GM12873 (cell line): Measurements from ENCODE around the gene LDB3.

Experiments
- TF ChIP-seq, protein P1 (sequence below): IDR thresholded peaks from 2 replicates; pipeline ENCODE4 v1.5.1; 2012; ENCODE audit warnings: low read depth, mild to moderate bottlenecking, moderate library complexity, low read length, control low read depth; ENCODE audit not compliant: insufficient read depth; ENCODE audit errors: missing control alignments

Gene LDB3

GRCh38 chr10:86657396-86658011 is 10.8 kb upstream of the LDB3 start:
- TF ChIP-seq, protein P1, sequence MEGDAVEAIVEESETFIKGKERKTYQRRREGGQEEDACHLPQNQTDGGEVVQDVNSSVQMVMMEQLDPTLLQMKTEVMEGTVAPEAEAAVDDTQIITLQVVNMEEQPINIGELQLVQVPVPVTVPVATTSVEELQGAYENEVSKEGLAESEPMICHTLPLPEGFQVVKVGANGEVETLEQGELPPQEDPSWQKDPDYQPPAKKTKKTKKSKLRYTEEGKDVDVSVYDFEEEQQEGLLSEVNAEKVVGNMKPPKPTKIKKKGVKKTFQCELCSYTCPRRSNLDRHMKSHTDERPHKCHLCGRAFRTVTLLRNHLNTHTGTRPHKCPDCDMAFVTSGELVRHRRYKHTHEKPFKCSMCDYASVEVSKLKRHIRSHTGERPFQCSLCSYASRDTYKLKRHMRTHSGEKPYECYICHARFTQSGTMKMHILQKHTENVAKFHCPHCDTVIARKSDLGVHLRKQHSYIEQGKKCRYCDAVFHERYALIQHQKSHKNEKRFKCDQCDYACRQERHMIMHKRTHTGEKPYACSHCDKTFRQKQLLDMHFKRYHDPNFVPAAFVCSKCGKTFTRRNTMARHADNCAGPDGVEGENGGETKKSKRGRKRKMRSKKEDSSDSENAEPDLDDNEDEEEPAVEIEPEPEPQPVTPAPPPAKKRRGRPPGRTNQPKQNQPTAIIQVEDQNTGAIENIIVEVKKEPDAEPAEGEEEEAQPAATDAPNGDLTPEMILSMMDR, result no peak

GRCh38 chr10:86658261-86658741 is 10.0 kb upstream of the LDB3 start:
- TF ChIP-seq, protein P1, result no peak

GRCh38 chr10:86658751-86659150 is 9.6 kb upstream of the LDB3 start:
- TF ChIP-seq, protein P1, result no peak

- TF ChIP-seq, protein P1, result no peak
Measured at GRCh38 chr10:86659161-86659691, 9.1 kb upstream of the LDB3 start.

DNA sequence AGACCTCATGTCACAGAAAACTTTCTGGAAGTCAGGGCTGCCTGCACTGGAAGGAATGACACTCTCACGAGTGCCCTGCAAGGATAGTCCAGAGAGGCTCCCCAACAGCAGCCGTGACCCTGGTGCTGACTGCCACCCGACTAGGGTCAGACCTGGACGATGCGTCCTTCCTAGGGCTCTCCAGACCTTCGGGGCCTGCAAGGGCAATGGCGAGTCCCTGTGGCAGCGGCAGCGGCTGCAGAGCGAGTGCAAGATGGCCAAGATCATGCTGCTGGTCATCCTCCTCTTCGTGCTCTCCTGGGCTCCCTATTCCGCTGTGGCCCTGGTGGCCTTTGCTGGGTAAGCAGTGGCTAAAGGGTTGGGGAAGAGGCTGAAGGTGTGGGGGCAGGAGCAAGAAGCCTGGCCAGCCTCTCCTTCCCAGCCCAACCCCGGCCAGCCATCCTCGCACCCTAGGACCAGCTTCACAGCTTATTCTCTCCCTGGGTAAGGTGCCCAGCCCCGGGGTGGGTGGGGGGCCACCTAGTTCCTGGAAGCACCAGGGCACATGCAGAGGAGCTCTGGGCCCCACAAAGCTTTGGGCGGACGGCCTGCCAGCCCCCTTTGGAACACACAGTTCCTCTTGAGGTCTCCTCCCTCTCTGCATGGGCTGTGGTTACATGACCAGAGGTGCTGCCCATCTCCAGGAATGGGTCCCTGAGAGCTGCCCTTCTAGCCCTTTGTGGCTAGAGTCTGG is 8.4 kb upstream of the LDB3 start:
- TF ChIP-seq, protein P1, result no peak

DNA sequence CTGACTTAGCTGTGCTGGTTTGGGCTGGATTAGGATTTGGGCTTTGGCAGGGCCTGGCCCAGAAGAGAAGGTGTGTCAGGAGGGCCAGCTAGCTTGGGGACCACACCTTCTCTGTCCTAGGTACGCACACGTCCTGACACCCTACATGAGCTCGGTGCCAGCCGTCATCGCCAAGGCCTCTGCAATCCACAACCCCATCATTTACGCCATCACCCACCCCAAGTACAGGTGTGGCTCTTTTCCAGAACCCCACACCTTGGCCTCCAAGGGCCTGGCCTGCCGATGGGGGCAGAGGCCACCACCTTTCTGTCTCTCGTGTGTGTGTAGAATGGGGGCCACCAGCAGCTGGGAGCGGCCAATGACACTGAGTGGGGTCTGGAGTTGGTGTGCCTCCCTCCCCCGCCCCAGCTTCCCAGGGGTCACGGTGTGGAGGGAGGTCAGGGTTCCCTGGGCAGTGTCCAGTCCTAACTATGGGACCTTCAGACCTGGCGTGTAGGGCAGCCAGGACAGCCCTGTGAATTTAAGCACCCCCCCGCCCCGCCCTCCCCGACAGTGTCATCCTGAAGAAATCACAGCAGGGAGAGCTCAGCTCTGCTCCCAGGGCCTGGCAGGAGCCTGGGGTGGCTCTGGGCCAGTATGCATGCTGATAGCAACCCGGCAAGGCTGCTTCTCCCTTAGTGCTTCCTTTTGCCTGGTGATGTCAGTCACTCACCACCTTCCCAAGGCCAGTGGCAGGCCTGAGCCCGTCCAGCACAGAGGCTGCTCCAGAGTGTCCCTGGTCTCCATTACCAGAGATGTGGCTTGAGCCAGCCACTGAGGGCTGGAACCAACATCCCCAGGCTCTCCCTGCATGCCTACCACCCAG is 6.9 kb upstream of the LDB3 start:
- TF ChIP-seq, protein P1, result no peak
